ENCODE data around the gene CFAP70.
"Not testable (repeated sequence)": the region's sequence is repeated elsewhere in the genome, so short reads cannot be mapped to it uniquely, and the experiment has no call there.

The CFAP70 gene

GRCh38 chr10:73338801-73339368 lies 19.8 kb downstream of the CFAP70 start:
- no peak for DNase-seq

GRCh38 chr10:73333202-73333601 lies 25.5 kb downstream of the CFAP70 start:
- DNase-seq, result no peak

- DNase-seq, result no peak
Measured at GRCh38 chr10:73332379-73332778, 26.3 kb downstream of the CFAP70 start.

- DNase-seq, result not testable (repeated sequence)
Measured at GRCh38 chr10:73328523-73328922, 30.1 kb downstream of the CFAP70 start.

GRCh38 chr10:73325290-73325689 lies 33.4 kb downstream of the CFAP70 start:
- DNase-seq, result not testable (repeated sequence)

- not testable (repeated sequence) for DNase-seq
Measured at GRCh38 chr10:73323582-73323981, 35.1 kb downstream of the CFAP70 start.

GRCh38 chr10:73310475-73310874 lies 48.2 kb downstream of the CFAP70 start:
- no peak for DNase-seq

- DNase-seq, result no peak
Measured at GRCh38 chr10:73307203-73307800, 51.4 kb downstream of the CFAP70 start.

GRCh38 chr10:73306171-73306708 lies 52.4 kb downstream of the CFAP70 start:
- no peak for DNase-seq

GRCh38 chr10:73296946-73297345 lies 61.7 kb downstream of the CFAP70 start:
- no peak for DNase-seq

- no peak for DNase-seq
Measured at GRCh38 chr10:73293461-73293860, 65.2 kb downstream of the CFAP70 start.

GRCh38 chr10:73289958-73290357 lies 68.7 kb downstream of the CFAP70 start:
- no peak for DNase-seq

GRCh38 chr10:73287441-73287840 lies 71.2 kb downstream of the CFAP70 start:
- no peak for DNase-seq

GRCh38 chr10:73281097-73281496 lies 77.6 kb downstream of the CFAP70 start:
- DNase-seq, result no peak

- DNase-seq, result no peak
Measured at GRCh38 chr10:73264423-73264822, 94.2 kb downstream of the CFAP70 start.

- DNase-seq, result no peak
Measured at GRCh38 chr10:73263693-73264347, 94.8 kb downstream of the CFAP70 start.

- DNase-seq, result no peak
Measured at GRCh38 chr10:73262880-73263555, 95.6 kb downstream of the CFAP70 start.

- no peak for DNase-seq
Measured at GRCh38 chr10:73262105-73262730, 96.4 kb downstream of the CFAP70 start.

- no peak for DNase-seq
Measured at GRCh38 chr10:73261362-73261995, 97.2 kb downstream of the CFAP70 start.

- DNase-seq, result not testable (repeated sequence)
Measured at GRCh38 chr10:73258612-73259011, 100.1 kb downstream of the CFAP70 start.

- no peak for DNase-seq
Measured at GRCh38 chr10:73253225-73253555, 105.5 kb downstream of the CFAP70 start.

- DNase-seq, result peak; percentile 87
Measured at GRCh38 chr10:73252445-73253224, 106.0 kb downstream of the CFAP70 start, which contains the start of gene MRPS16. TSS of gene MRPS16 (minus strand) at chr10:73252644. CDS start at chr10:73252482, 162 bp downstream.

Measured in NCI-H2029 (cell line).